OCI-LY7 (cell line): ENCODE data around the gene DAP. TPM values are rescaled to one million over a fixed set of nuclear protein-coding genes. Genes with fewer than 3 reads are reported as not detected.

Experiments
- BruUV-seq: library from RNA; stranded (reverse); fragments of 400-500 nt; replicated peaks from 2 replicates; lab custom pipeline; 2021; lab: Mats Ljungman, UMichigan
- CTCF ChIA-PET: fragments of 300-600 bp; sonication (Branson Sonifier 250); formaldehyde crosslinking; loops from one replicate; lab custom pipeline; 2022; ENCODE audit warnings: antibody characterized with exemption; ENCODE audit not compliant: unreplicated experiment; lab: Charles Lee
- POLR2A ChIA-PET: fragments of 300-600 bp; sonication (Branson Sonifier 250); formaldehyde crosslinking; loops from one replicate; lab custom pipeline; 2022; ENCODE audit warnings: antibody characterized with exemption; lab: Charles Lee
- DNase-seq: peaks from one replicate; pipeline ENCODE4 v3.0.0-alpha.2; 2015; ENCODE audit warnings: low spot score
- H2AFZ ChIP-seq: fragments of 200-600 bp; sonication (generic), shearing (Covaris generic); 2 replicates; pipeline ENCODE4 v1.6.1; 2014; ENCODE audit warnings: mild to moderate bottlenecking, antibody characterized with exemption, low read length, moderate library complexity
- H3K27ac ChIP-seq: fragments of 200-600 bp; sonication (generic); 2 replicates; pipeline ENCODE4 v1.5.1; 2014; ENCODE audit warnings: mixed run types, low read depth, mild to moderate bottlenecking, moderate library complexity, low read length, inconsistent platforms; ENCODE audit not compliant: poor library complexity, severe bottlenecking
- H3K36me3 ChIP-seq: fragments of 200-600 bp; sonication (generic); 2 replicates; pipeline ENCODE4 v1.6.1; 2014; ENCODE audit warnings: mild to moderate bottlenecking, antibody characterized with exemption, low read length, moderate library complexity, mixed read lengths; ENCODE audit not compliant: insufficient read depth
- H3K4me1 ChIP-seq: fragments of 200-600 bp; sonication (generic); 2 replicates; pipeline ENCODE4 v1.5.1; 2014; ENCODE audit warnings: mild to moderate bottlenecking, low read length; ENCODE audit not compliant: insufficient read depth, poor library complexity, severe bottlenecking
- H3K4me2 ChIP-seq: fragments of 200-600 bp; sonication (generic); 2 replicates; pipeline ENCODE4 v1.6.1; 2014; ENCODE audit warnings: mild to moderate bottlenecking, low read length
- H3K4me3 ChIP-seq: fragments of 200-600 bp; sonication (generic); 2 replicates; pipeline ENCODE4 v1.5.1; 2014; ENCODE audit warnings: mild to moderate bottlenecking, low read depth, low read length; ENCODE audit not compliant: poor library complexity, severe bottlenecking
- H3K79me2 ChIP-seq: fragments of 200-600 bp; sonication (generic); 2 replicates; pipeline ENCODE4 v1.6.1; 2016; ENCODE audit warnings: low read depth, mild to moderate bottlenecking, low read length, moderate library complexity, mixed read lengths; ENCODE audit not compliant: insufficient read depth
- H3K9me2 ChIP-seq: fragments of 200-600 bp; sonication (generic); 2 replicates; pipeline ENCODE4 v1.6.1; 2016; ENCODE audit warnings: mild to moderate bottlenecking, low read length, mixed read lengths; ENCODE audit not compliant: insufficient read depth
- H3K9me3 ChIP-seq: fragments of 200-600 bp; sonication (generic); 2 replicates; pipeline ENCODE4 v1.6.1; 2014; ENCODE audit warnings: mild to moderate bottlenecking, mixed run types, low read length, mixed read lengths
- H4K20me1 ChIP-seq: fragments of 200-600 bp; sonication (generic); 2 replicates; pipeline ENCODE4 v1.6.1; 2014; ENCODE audit warnings: mild to moderate bottlenecking, antibody characterized with exemption, low read length, moderate library complexity, mixed read lengths; ENCODE audit not compliant: insufficient read depth
- CTCF ChIP-seq: fragments of 200-600 bp; sonication (generic); conservative IDR thresholded peaks from 2 replicates; pipeline ENCODE4 v1.5.1; 2014; ENCODE audit warnings: mild to moderate bottlenecking, antibody characterized with exemption, low read length, moderate library complexity, mixed read lengths
- EZH2phosphoT487 ChIP-seq: fragments of 200-600 bp; sonication (generic); IDR thresholded peaks from 2 replicates; pipeline ENCODE4 v1.6.1; 2018; ENCODE audit warnings: low read depth, borderline replicate concordance, mild to moderate bottlenecking, mixed run types, antibody characterized with exemption, low read length, moderate library complexity, mixed read lengths
- intact Hi-C: fragments of 100-400 bp; cut with micrococcal nuclease; formaldehyde crosslinking; loops from one replicate; pipeline ENCODE4 v1.10.0; 2022; ENCODE audit not compliant: unreplicated experiment
- total RNA-seq, 2 experiments: library from RNA; depleted of rRNA in 1 of 2; stranded (reverse); fragments of >200 nt in 1 of 2; shearing (Covaris generic) in 1 of 2; gene quantifications; 2 replicates each; pipeline ENCODE4 v1.2.3, GENCODE V29; 2014 to 2022

DAP gene
- total RNA-seq, 2 experiments from 2014 or later = 21.5 to 96.1 TPM

GRCh38 chr5:10702911-10703491, 58.0 kb downstream of the DAP start:
- Histone ChIP-seq H3K36me3 (peaks cover 8% of the 10 kb centered on the region), H3K4me3 (no peak overlapping the region), H3K4me2 (no peak overlapping the region), H3K4me1 (peaks cover 52% of the 10 kb centered on the region), H3K27ac (no peak overlapping the region), H4K20me1 (no peaks in the 10 kb centered on the region), H2AFZ (no peak overlapping the region), H3K9me3 (no peaks in the 10 kb centered on the region), H3K9me2 (no peaks in the 10 kb centered on the region), H3K79me2 (no peaks in the 10 kb centered on the region; the same call in 1 of the 2 replicates)
- intact Hi-C loops = no loop called here
- DNase-seq = no peak
- TF ChIP-seq EZH2phosphoT487 (no peak), CTCF (no peak)
- BruUV-seq = no TSS peak
- ChIA-PET CTCF (interaction anchor here (0.6 to 1.5 kb wide), 2 partner anchors 22 to 88 kb away, joined by 3 to 4 read pairs; no protein-coding TSS in a partner anchor), POLR2A (interaction anchor here (0.6 to 1.2 kb wide), 4 partner anchors 13 to 19 kb away, joined by 3 to 5 read pairs (median 4); no protein-coding TSS in a partner anchor)

GRCh38 chr5:10702040-10702629, 58.9 kb downstream of the DAP start:
- DNase-seq = no peak
- Histone ChIP-seq H3K4me3 (no peak overlapping the region), H3K27ac (no peak overlapping the region), H4K20me1 (no peaks in the 10 kb centered on the region), H3K9me3 (no peaks in the 10 kb centered on the region), H3K36me3 (peaks cover 5% of the 10 kb centered on the region; the same call in 1 of the 2 replicates), H3K4me2 (peak overlapping the region; percentile 86; the same call in 1 of the 2 replicates), H2AFZ (no peak overlapping the region), H3K79me2 (peaks cover 4% of the 10 kb centered on the region; the same call in 1 of the 2 replicates), H3K9me2 (no peaks in the 10 kb centered on the region), H3K4me1 (peaks cover 60% of the 10 kb centered on the region)
- ChIA-PET CTCF (interaction anchor here (1.5 kb wide), 1 partner anchor 23 kb away, joined by 4 read pairs; no protein-coding TSS in a partner anchor), POLR2A (interaction anchor here (0.8 to 1.8 kb wide), 3 partner anchors 9 to 59 kb away, joined by 3 to 4 read pairs (median 3); partner anchors contain the start of gene DAP)
- BruUV-seq = no TSS peak
- no peak for TF ChIP-seq EZH2phosphoT487
- TF ChIP-seq CTCF = no peak
- intact Hi-C loops = no loop called here
